ENCODE data around the gene ZBED3. TPM values are rescaled to one million over a fixed set of nuclear protein-coding genes. Genes with fewer than 3 reads are reported as not detected.

Gene ZBED3
- total RNA-seq, result 0.52 and 2.3 TPM in 2 replicates

GRCh38 chr5:77086689-77087483 is at the start of gene ZBED3:
Gene ZBED3 (minus strand): TSS chr5:77087285. CDS start chr5:77077878, 9,407 bp downstream.

GRCh38 chr5:77030097-77031071 is 56.7 kb downstream of the ZBED3 start, which contains the start of gene AGGF1:
Gene AGGF1 (plus strand): TSS chr5:77030404. CDS start chr5:77030767, 363 bp downstream.

Other genes starting within 250 kb of the ZBED3 start
- not detected in 2 replicates for gene S100Z, start 237.3 kb downstream of the ZBED3 start, total RNA-seq
- 0.33 and 3.7 TPM in 2 replicates for gene CRHBP, start 134.2 kb downstream of the ZBED3 start, total RNA-seq
- 30.3 and 30.6 TPM in 2 replicates for gene AGGF1, start 56.9 kb downstream of the ZBED3 start, total RNA-seq
- gene PDE8B, start 123.4 kb upstream of the ZBED3 start, total RNA-seq, result 0.40 and 0.46 TPM in 2 replicates